HepG2 (cell line): ENCODE measurements around the gene SELENOV. TPM values are rescaled to one million over a fixed set of nuclear protein-coding genes. Genes with fewer than 3 reads are reported as not detected.

ENCODE experiments used
- ATF1 ChIP-seq: IDR thresholded peaks from 2 replicates; pipeline ENCODE4 v1.6.1; 2016; ENCODE audit warnings: mild to moderate bottlenecking, control low read depth
- FOSL1 ChIP-seq: sonication (generic); formaldehyde crosslinking; IDR thresholded peaks from 2 replicates; pipeline ENCODE4 v1.9.0; 2021; ENCODE audit warnings: missing genetic modification reagents, borderline replicate concordance
- IRF1 ChIP-seq: sonication (generic); formaldehyde crosslinking; IDR thresholded peaks from 2 replicates; pipeline ENCODE4 v1.4.0; 2020; ENCODE audit warnings: low read depth, mild to moderate bottlenecking, missing genetic modification reagents
- MXD4 ChIP-seq: IDR thresholded peaks from 2 replicates; pipeline ENCODE4 v1.6.1; 2016; ENCODE audit warnings: mild to moderate bottlenecking, missing biosample characterization, missing genetic modification reagents
- NFYC ChIP-seq: IDR thresholded peaks from 2 replicates; pipeline ENCODE4 v1.6.1; 2016; ENCODE audit warnings: missing genetic modification reagents, missing compliant biosample characterization
- NR2F1 ChIP-seq, 2 experiments: fragments of 450-650 bp in 1 of 2; formaldehyde crosslinking in 1 of 2; IDR thresholded peaks; 2 replicates each; pipeline versions ENCODE4 v1.5.0 to v1.6.1; 2016 to 2020; ENCODE audit warnings: mild to moderate bottlenecking in 1 of 2, missing compliant biosample characterization in 1 of 2, missing genetic modification reagents in 1 of 2, moderate library complexity in 1 of 2
- POLR2G ChIP-seq: fragments of 200-400 bp; formaldehyde crosslinking; IDR thresholded peaks from 2 replicates; pipeline ENCODE4 v1.6.1; 2018; ENCODE audit warnings: mild to moderate bottlenecking, low read depth, low read length, moderate library complexity
- SOX5 ChIP-seq: IDR thresholded peaks from 2 replicates; pipeline ENCODE4 v1.6.1; 2016; ENCODE audit warnings: borderline replicate concordance
- TEAD3 ChIP-seq: optimal IDR thresholded peaks from 2 replicates; pipeline ENCODE3; 2016; ENCODE audit warnings: borderline replicate concordance
- ZBTB2 ChIP-seq: sonication (generic); formaldehyde crosslinking; IDR thresholded peaks from 2 replicates; pipeline ENCODE4 v1.8.0; 2022; ENCODE audit warnings: low read depth, missing genetic modification reagents
- ZBTB43 ChIP-seq: sonication (generic); formaldehyde crosslinking; conservative IDR thresholded peaks from 2 replicates; pipeline ENCODE4 v1.4.0; 2020; ENCODE audit warnings: missing genetic modification reagents
- ZHX2 ChIP-seq, 2 experiments: sonication (generic) in 1 of 2; formaldehyde crosslinking in 1 of 2; IDR thresholded peaks; 2 replicates each; pipeline versions ENCODE4 v1.6.1 to v1.9.0; 2014 to 2022; ENCODE audit warnings: antibody characterized with exemption in 1 of 2, borderline replicate concordance in 1 of 2, inconsistent platforms in 1 of 2, low read depth in 1 of 2, missing genetic modification reagents in 1 of 2
- ZIK1 ChIP-seq: sonication (generic); formaldehyde crosslinking; IDR thresholded peaks from 2 replicates; pipeline ENCODE4 v1.5.0; 2020; ENCODE audit warnings: mild to moderate bottlenecking, low read depth, missing genetic modification reagents, borderline replicate concordance
- ZNF724P ChIP-seq: sonication (generic); formaldehyde crosslinking; IDR thresholded peaks from 2 replicates; pipeline ENCODE4 v1.8.0; 2022; ENCODE audit warnings: missing genetic modification reagents, borderline replicate concordance
- ZNF775 ChIP-seq: sonication (generic); formaldehyde crosslinking; IDR thresholded peaks from 2 replicates; pipeline ENCODE4 v1.4.0; 2020; ENCODE audit warnings: missing genetic modification reagents, mild to moderate bottlenecking, moderate library complexity, borderline replicate concordance
- polyA plus RNA-seq, 8 experiments: library from polyadenylated mRNA; depleted of rRNA in 3 of 8; stranded (reverse) in 7 of 8; unstranded in 1 of 8; fragments of >200 nt; fragmentation: Illumina TruSeq in 4 of 8; extraction: Trizol in 4 of 8; gene quantifications; 2 replicates each; pipeline versions ENCODE4 v1.2.1 to v1.2.3, GENCODE V29; 2011 to 2016; ENCODE audit warnings: low read depth in 4 of 8, missing spikeins in 1 of 8, mixed read lengths in 1 of 8; ENCODE audit not compliant: insufficient read depth in 1 of 8
- total RNA-seq, 5 experiments: library from RNA; depleted of rRNA; stranded (reverse); fragments of >200 nt; fragmentation: Illumina TruSeq; extraction: Trizol; gene quantifications; 2 replicates each; pipeline ENCODE4 v1.2.3, GENCODE V29; 2016; ENCODE audit warnings: low read depth in 1 of 5
- TF ChIP-seq, protein P1 (sequence below): sonication (generic); formaldehyde crosslinking; IDR thresholded peaks from 2 replicates; pipeline ENCODE4 v1.5.0; 2020; ENCODE audit warnings: mild to moderate bottlenecking, missing genetic modification reagents

SELENOV gene
- total and polyA plus RNA-seq, 2 of the 13 experiments (the other 11 are each of a cell fraction or from before 2014, with no cell fraction given): not detected

- TF ChIP-seq SOX5: 0 out of 2 replicates have a peak, but pooled peaks have one; percentile 15
- peak; percentile 67 for TF ChIP-seq TEAD3
- TF ChIP-seq ZNF724P (CRISPR knock-in tag): no peak
- TF ChIP-seq ZHX2 (IDR thresholded peaks at IDR 0.05; ENCODE audit: low read depth): no peak
- no peak for TF ChIP-seq ZHX2 (CRISPR knock-in tag; IDR thresholded peaks at IDR 0.05; ENCODE audit: borderline replicate concordance)
- no peak for TF ChIP-seq IRF1 (CRISPR knock-in tag)
- TF ChIP-seq ZBTB2 (CRISPR knock-in tag): no peak
- TF ChIP-seq NFYC: no peak
- TF ChIP-seq ZIK1 (CRISPR knock-in tag): 0 out of 2 replicates have a peak, but pooled peaks have one; percentile 47
- no peak for TF ChIP-seq FOSL1 (CRISPR knock-in tag)
- TF ChIP-seq, protein P1, sequence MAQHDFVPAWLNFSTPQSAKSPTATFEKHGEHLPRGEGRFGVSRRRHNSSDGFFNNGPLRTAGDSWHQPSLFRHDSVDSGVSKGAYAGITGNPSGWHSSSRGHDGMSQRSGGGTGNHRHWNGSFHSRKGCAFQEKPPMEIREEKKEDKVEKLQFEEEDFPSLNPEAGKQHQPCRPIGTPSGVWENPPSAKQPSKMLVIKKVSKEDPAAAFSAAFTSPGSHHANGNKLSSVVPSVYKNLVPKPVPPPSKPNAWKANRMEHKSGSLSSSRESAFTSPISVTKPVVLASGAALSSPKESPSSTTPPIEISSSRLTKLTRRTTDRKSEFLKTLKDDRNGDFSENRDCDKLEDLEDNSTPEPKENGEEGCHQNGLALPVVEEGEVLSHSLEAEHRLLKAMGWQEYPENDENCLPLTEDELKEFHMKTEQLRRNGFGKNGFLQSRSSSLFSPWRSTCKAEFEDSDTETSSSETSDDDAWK (CRISPR knock-in tag): no peak
- TF ChIP-seq ATF1 (CRISPR knock-in tag): no peak
- TF ChIP-seq ZBTB43: no peak
- TF ChIP-seq MXD4: peak; percentile 48; the same call in 1 of the 2 replicates
- no peak for TF ChIP-seq ZNF775 (CRISPR knock-in tag)
- TF ChIP-seq POLR2G: peak; percentile 75
- no peak for TF ChIP-seq NR2F1 (CRISPR knock-in tag; IDR thresholded peaks at IDR 0.05)
Observed at GRCh38 chr19:39532233-39533002, 17.5 kb downstream of the SELENOV start, which contains the start of gene EID2B (continued).
